Stomach (tissue), 4 donors: Measurements from ENCODE around the gene AUTS2.

Experiments used
- CTCF ChIP-seq, 7 experiments: fragments of 450-650 bp in 4 of 7; fragments of 200-600 bp in 3 of 7; sonication (generic) in 3 of 7; IDR thresholded peaks; one replicate each; pipeline ENCODE4 v1.5.1; 2016 to 2019; ENCODE audit warnings: antibody characterized with exemption in 7 of 7, control low read depth in 2 of 7, mild to moderate bottlenecking in 1 of 7
- EP300 ChIP-seq: sonication (generic); formaldehyde crosslinking; IDR thresholded peaks from one replicate; pipeline ENCODE4 v1.6.1; 2017; ENCODE audit warnings: antibody characterized with exemption
- POLR2A ChIP-seq, 4 donors: fragments of 450-650 bp; IDR thresholded peaks; one replicate each; pipeline ENCODE4 v1.6.1; 2016; ENCODE audit warnings: antibody characterized with exemption in 4 of 4, control low read depth in 2 of 4, mild to moderate bottlenecking in 1 of 4, moderate library complexity in 1 of 4
- POLR2AphosphoS5 ChIP-seq, 3 donors: sonication (generic); formaldehyde crosslinking; IDR thresholded peaks; one replicate each; pipeline ENCODE4 v1.6.1; 2016; ENCODE audit warnings: antibody characterized with exemption in 3 of 3

GRCh38 chr7:69753981-69754380, 155.7 kb downstream of the AUTS2 start:
- TF ChIP-seq CTCF (IDR thresholded peaks at IDR 0.05) = no peak
- TF ChIP-seq POLR2A (IDR thresholded peaks at IDR 0.05) = no peak
- no peak for TF ChIP-seq EP300
- TF ChIP-seq POLR2AphosphoS5 (IDR thresholded peaks at IDR 0.05) = no peak
